Sciatic nerve (tissue), 2 donors: ENCODE measurements around the gene CD46. TPM values are rescaled to one million over a fixed set of nuclear protein-coding genes. Genes with fewer than 3 reads are reported as not detected.
"Not testable (repeated sequence)": the region's sequence is repeated elsewhere in the genome, so short reads cannot be mapped to it uniquely, and the experiment has no call there.

Experiments used
- ATAC-seq: fragments of 200-7000 bp; cut with Tn5 transposase; one replicate; pipeline ENCODE4 v1.9.1; 2020; ENCODE audit warnings: mild to moderate bottlenecking, moderate library complexity
- DNase-seq: peaks from one replicate; pipeline ENCODE4 v3.0.0-alpha.2; 2020; ENCODE audit warnings: low spot score
- intact Hi-C: fragments of 100-400 bp; cut with DNase I; formaldehyde crosslinking; loops from one replicate; pipeline ENCODE4 v1.14.2; 2022
- total RNA-seq: library from RNA; stranded (reverse); fragmentation: NEBNext Ultra II Directional; extraction: Animal tissue kit (Norgen Biotek cat#: 25700); gene quantifications from one replicate; pipeline ENCODE4 v1.2.1, GENCODE V29; 2021
- donor health status: DM: no; HTN: no; CAD: no.
- donor health status: DM: no; HTN: no; CAD: no.

CD46 gene
- total RNA-seq: 186 TPM

GRCh38 chr1:207751790-207752455 lies at the start of gene CD46:
TSS of gene CD46 (plus strand) at chr1:207752054. CDS start at chr1:207752213, 159 bp downstream.
- intact Hi-C loops: no loop called here
- ATAC-seq (peak; percentile 100), DNase-seq (peak; percentile 97)

GRCh38 chr1:207702317-207702716 lies 49.5 kb upstream of the CD46 start:
- DNase-seq (no peak), ATAC-seq (no peak)
- intact Hi-C loops: no loop called here

GRCh38 chr1:207703712-207704111 lies 48.1 kb upstream of the CD46 start:
- DNase-seq: no peak
- no peak for ATAC-seq
- intact Hi-C loops: no loop called here

- DNase-seq, intact Hi-C loops, ATAC-seq: not testable (repeated sequence)
These were observed 43.9 kb upstream of the CD46 start for GRCh38 chr1:207708004-207708403.

- DNase-seq (no peak), ATAC-seq (no peak)
- intact Hi-C loops: no loop called here
These were observed 40.6 kb upstream of the CD46 start for GRCh38 chr1:207711285-207711684.

- intact Hi-C loops, DNase-seq, ATAC-seq: not testable (repeated sequence)
These were observed 39.2 kb upstream of the CD46 start for GRCh38 chr1:207712701-207713100.

- ATAC-seq: no peak
- DNase-seq: no peak
- intact Hi-C loops: no loop called here
These were observed 38.3 kb upstream of the CD46 start for GRCh38 chr1:207713529-207713928.

- intact Hi-C loops: no loop called here
- DNase-seq (no peak), ATAC-seq (no peak)
These were observed 32.6 kb upstream of the CD46 start for GRCh38 chr1:207719234-207719633.

GRCh38 chr1:207728200-207728858 lies 23.5 kb upstream of the CD46 start:
- ATAC-seq, DNase-seq, intact Hi-C loops: not testable (repeated sequence)

- DNase-seq, ATAC-seq, intact Hi-C loops: not testable (repeated sequence)
These were observed 14.2 kb upstream of the CD46 start for GRCh38 chr1:207737503-207738157.

- intact Hi-C loops, ATAC-seq, DNase-seq: not testable (repeated sequence)
These were observed 13.6 kb upstream of the CD46 start for GRCh38 chr1:207738158-207738659.

GRCh38 chr1:207740207-207740606 lies 11.6 kb upstream of the CD46 start:
- DNase-seq (no peak), ATAC-seq (no peak)
- intact Hi-C loops: no loop called here

GRCh38 chr1:207742850-207743555 lies 8.9 kb upstream of the CD46 start:
- DNase-seq (no peak), ATAC-seq (no peak)
- intact Hi-C loops: no loop called here

GRCh38 chr1:207744000-207744534 lies 7.8 kb upstream of the CD46 start:
- intact Hi-C loops: no loop called here
- no peak for ATAC-seq
- no peak for DNase-seq

GRCh38 chr1:207745285-207745684 lies 6.6 kb upstream of the CD46 start:
- DNase-seq (no peak), ATAC-seq (no peak)
- intact Hi-C loops: no loop called here

- DNase-seq (no peak), ATAC-seq (no peak)
- intact Hi-C loops: no loop called here
These were observed 5.8 kb upstream of the CD46 start for GRCh38 chr1:207745839-207746767.

GRCh38 chr1:207747627-207748492 lies 4.0 kb upstream of the CD46 start:
- intact Hi-C loops: no loop called here
- ATAC-seq (no peak), DNase-seq (no peak)
